GM20431 (cell line): ENCODE results near the gene ZNF831.

Source experiments
- in situ Hi-C: fragments of 300-500 bp; cut with MseI, MboI; formaldehyde crosslinking; loops from one replicate; pipeline ENCODE4 v1.15.0; 2020; ENCODE audit warnings: low sequenced_read_pairs; ENCODE audit not compliant: unreplicated experiment

The ZNF831 gene

DNA sequence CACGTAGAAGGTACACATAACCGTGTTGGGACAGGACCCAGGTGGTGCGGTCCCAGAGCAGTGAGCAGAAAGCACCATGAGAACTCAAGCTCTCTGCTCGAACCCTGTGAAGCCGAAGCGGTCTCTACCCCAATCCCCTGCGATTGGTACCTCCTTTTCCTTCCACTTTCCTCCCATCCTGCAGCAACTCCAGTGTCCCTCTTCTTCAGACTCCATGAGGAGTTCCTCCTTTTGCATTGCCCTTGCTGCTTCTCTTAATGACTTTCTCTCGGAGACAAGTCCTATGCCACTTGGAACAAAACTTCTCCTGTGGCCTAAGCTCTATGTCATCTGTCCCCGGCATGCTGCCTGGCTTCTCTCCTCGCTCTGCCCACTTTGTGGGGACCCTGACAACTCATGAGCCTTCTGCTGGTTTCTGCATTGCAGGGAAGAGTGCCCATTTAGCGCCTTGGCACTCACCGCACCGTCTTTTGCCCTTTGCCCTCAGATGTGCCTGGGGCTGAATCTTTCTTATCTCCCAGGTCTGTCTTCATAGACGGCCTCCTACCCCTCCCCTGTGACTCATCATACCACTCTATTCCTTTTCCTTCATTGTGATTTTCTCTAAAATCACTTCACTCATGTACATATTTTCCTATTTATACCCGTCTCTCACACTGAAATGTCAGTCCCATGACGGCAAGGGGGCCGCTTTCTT, 9.2 kb upstream of the ZNF831 start:
- in situ Hi-C loops: no loop called here

- in situ Hi-C loops: no loop called here
Observed at GRCh38 chr20:59157064-59157463, 6.6 kb upstream of the ZNF831 start.

GRCh38 chr20:59157531-59157930, 6.1 kb upstream of the ZNF831 start:
- in situ Hi-C loops: no loop called here

GRCh38 chr20:59157961-59158541, 5.6 kb upstream of the ZNF831 start:
- in situ Hi-C loops: no loop called here

DNA sequence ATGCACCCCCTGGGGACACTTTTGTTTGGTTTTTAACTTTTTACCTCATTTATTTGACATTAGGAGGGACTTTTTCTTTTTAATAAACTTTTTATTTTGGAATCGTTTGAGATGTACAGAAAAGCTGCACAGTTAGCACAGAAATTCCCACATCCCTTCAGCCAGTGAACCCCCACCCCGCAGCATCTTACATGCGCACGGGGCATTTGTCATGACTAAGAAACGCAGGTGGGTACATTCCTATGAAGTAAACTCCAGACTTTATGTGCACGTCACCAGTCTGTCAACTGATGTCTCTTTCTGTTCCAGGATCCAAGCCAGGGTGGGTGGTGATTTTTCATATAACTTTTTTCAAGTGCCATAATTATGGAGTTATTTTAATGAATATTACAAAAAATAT, 4.9 kb upstream of the ZNF831 start:
- in situ Hi-C loops: no loop called here

DNA sequence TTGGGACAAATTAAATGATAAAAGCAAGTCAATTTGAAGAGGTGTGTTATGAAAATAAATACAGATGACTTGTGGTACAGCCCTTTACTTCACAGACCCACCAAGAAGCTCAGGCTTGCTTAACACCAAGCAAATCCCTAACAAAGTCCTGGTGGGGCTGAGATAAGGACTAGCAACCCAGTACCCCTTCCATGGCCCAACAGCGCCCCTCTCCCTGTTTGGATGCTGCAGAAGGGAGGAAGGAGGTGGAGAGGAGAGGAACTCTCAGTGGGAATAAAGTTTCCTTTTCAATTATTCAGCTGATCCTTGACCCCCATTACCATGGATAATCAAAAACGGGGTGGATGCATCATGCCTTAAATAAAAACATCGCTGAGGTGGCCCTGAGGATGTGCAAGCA, 4.5 kb upstream of the ZNF831 start:
- in situ Hi-C loops: no loop called here

DNA sequence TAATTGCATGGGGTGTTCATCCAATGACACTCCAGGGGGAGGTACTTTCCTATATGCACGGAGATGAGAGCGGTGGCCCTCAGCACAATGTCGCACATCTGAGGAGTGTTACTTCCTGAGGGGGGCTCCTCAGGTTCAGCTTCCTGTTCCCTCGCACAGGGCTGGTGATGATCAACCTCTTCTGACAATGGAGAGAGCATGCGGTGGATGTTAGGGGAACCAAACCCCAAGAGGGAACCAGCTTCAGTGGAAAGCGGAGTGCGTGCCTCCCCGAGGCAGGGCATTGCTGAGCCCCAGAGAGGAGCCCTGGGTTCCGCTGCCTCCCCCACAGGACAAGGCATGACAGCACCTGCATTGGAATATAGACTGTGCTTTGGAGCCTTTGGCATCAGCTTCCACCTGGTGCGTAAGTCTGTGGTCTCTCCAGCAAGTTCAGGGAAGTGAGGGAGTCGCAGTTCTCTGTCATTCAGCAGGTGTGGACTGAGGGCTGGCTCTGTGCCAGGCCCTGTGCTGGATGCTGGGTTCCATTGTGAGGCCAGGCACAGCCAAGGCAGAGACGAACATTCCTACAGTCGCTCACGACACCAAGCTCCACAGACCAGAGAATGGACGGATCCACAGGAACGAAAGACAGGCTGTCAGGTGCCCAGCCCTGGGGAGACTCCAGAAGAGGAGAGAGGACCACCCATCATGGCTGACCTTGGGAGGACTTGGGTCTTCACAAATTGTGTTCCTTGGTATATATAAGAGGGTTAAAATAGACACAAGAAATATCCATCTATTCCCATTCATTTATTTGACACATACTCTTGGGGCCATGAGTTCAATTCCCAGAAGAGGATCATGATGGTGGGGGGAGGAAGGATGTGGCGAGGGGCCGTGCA, 3.9 kb upstream of the ZNF831 start:
- in situ Hi-C loops: no loop called here

GRCh38 chr20:59160389-59161115, 3.1 kb upstream of the ZNF831 start:
- in situ Hi-C loops: no loop called here

- in situ Hi-C loops: no loop called here
Observed at GRCh38 chr20:59161721-59162120, 1.9 kb upstream of the ZNF831 start.

GRCh38 chr20:59164686-59165391, 1.2 kb downstream of the ZNF831 start:
- in situ Hi-C loops: no loop called here

GRCh38 chr20:59165396-59165795, 1.8 kb downstream of the ZNF831 start:
- in situ Hi-C loops: no loop called here

DNA sequence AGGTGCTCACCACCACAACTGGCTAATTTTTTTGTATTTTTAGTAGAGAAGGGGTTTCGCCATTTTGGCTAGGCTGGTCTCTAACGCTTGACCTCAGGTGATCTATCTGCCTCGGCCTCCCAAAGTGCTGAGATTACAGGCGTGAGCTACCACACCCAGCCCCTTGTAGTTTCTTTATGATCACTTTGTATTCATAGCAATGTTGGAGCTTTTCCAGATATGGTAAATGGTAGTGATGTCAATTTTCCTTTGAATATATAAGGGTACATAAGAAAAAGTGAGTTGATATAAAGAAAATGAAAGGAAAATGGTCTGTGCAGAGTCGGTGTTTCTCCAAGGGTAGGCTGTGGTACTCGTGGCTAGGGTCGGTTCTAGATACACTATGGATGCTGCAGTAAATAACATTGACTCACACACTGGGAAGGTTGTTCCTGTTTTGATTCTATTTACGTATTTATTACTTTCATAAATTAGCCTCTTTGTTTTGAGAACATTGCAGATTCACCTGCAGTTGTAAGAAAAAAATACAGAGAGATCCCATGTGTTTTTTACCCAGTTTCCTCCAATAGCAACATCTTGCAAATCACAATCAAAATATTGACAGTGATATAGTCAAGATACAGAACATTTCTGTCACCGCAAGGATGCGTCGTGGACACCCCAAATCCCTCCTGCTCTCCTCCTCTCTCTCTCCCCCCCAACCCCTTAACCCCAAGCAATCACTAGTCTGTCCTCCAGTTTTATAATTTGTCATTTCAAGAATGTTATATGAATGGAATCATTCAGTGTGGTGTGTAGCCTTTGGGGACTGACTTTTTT, 2.5 kb downstream of the ZNF831 start:
- in situ Hi-C loops: no loop called here

- in situ Hi-C loops: no loop called here
Observed at GRCh38 chr20:59170406-59171349, 7.1 kb downstream of the ZNF831 start.

GRCh38 chr20:59171986-59172385, 8.4 kb downstream of the ZNF831 start:
- in situ Hi-C loops: no loop called here

- in situ Hi-C loops: no loop called here
Observed at GRCh38 chr20:59173938-59174491, 10.4 kb downstream of the ZNF831 start.

DNA sequence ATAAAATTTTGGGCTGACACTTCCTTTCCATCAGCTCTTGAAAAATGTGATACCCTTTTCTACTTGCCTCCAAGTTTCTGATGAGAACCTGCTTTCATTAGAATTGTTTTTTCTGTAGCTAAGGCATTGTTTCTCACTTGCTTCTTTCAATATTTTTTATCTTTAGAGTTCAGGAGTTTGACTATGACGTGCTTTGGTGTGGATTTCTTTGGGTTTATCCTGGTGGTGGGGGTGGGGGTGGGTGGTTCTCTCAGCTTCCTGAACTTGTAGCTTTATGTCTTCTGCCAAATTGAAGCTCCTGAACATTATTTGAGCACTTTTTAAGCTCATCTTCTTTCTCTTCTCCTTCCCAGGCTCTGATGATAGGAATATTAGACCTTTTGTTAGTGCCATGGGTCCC, 11.4 kb downstream of the ZNF831 start:
- in situ Hi-C loops: no loop called here

DNA sequence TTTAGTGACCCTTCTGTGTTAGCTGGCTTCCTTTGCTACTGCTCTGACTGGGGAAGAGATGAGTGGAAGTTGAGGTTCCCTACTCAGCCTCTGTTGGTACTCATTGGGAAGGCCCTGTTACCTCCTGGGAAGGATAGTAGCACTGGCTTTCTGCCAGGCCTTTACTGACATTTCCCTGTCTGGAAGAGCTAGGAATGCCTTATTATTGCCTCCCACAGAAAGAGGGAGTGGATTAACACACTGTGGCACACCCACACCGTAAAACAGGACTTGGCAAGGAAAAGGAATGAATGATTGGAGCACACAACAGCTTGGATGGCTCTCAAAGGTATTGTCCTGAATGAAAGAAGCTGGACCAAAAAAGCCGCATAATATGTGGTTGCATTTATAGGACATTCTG, 12.2 kb downstream of the ZNF831 start:
- in situ Hi-C loops: no loop called here

- in situ Hi-C loops: no loop called here
Observed at GRCh38 chr20:59176812-59177211, 13.2 kb downstream of the ZNF831 start.
